ENCODE results near the gene SLC39A13. TPM values are rescaled to one million over a fixed set of nuclear protein-coding genes. Genes with fewer than 3 reads are reported as not detected.

The SLC39A13 gene
- total RNA-seq, 1 experiment from 2014 or later: 27.1 TPM

- no peaks in the 10 kb centered on the region for H3K4me1 Mint-ChIP-seq (ENCODE audit: low read depth, unreplicated experiment)
- TF ChIP-seq CTCF (IDR thresholded peaks at IDR 0.05; ENCODE audit: insufficient read depth in 1 of 2, low read depth in 1 of 2, low read length in 1 of 2, severe bottlenecking in 1 of 2, unreplicated experiment in 1 of 2): no peak
- peaks cover 6% of the 10 kb centered on the region for H3K27me3 Mint-ChIP-seq (ENCODE audit: insufficient read depth, unreplicated experiment)
- no TSS peak for BruUV-seq (replicated peaks)
- no peak overlapping the region for H3K4me3 Mint-ChIP-seq (ENCODE audit: unreplicated experiment)
- ChIA-PET CTCF (no interaction called here), POLR2A (no interaction called here)
- Histone ChIP-seq H3K4me1 (no peaks in the 10 kb centered on the region), H3K9me3 (no peaks in the 10 kb centered on the region), H3K36me3 (ENCODE audit: control insufficient read depth, insufficient read depth, low read length) (no peaks in the 10 kb centered on the region), H3K4me3 (ENCODE audit: low read depth, low read length) (no peak overlapping the region), H3K27me3 (replicated peaks; ENCODE audit: control insufficient read depth, insufficient read depth, low read length) (no peaks in the 10 kb centered on the region)
- intact Hi-C loops (cut with micrococcal nuclease; ENCODE audit: unreplicated experiment): no loop called here
- H3K9me3 Mint-ChIP-seq (ENCODE audit: unreplicated experiment): no peaks in the 10 kb centered on the region
- H3K27ac Mint-ChIP-seq (ENCODE audit: unreplicated experiment): no peak overlapping the region
- DNase-seq: no peak
- H3K36me3 Mint-ChIP-seq (ENCODE audit: insufficient read depth, unreplicated experiment): no peaks in the 10 kb centered on the region
Measured at GRCh38 chr11:47366020-47366490, 42.3 kb upstream of the SLC39A13 start.

DNA sequence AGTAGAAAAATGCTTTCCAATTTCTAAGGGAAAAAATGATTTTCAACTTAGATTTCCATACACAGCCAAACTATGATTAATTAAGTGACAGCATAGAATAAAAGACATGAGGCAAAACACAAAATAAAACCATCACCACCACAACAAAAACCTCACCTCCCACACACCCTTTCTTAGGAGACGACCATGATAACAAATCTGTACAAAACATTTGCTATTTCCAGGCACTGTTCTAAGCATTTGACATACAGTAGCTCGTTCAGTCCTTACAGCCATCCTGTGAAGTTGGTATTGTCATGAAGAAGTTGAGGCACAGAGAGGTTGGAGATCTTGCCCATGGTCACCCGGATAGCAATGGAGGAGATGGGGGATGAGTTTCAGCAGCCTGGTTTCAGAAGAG, 38.7 kb upstream of the SLC39A13 start:
- H3K27ac Mint-ChIP-seq (ENCODE audit: unreplicated experiment): no peak overlapping the region
- no peak overlapping the region for H3K4me3 Mint-ChIP-seq (ENCODE audit: unreplicated experiment)
- no TSS peak for BruUV-seq (replicated peaks)
- Histone ChIP-seq H3K9me3 (no peaks in the 10 kb centered on the region), H3K36me3 (ENCODE audit: control insufficient read depth, insufficient read depth, low read length) (no peaks in the 10 kb centered on the region), H3K27me3 (replicated peaks; ENCODE audit: control insufficient read depth, insufficient read depth, low read length) (no peaks in the 10 kb centered on the region), H3K4me1 (peaks cover 4% of the 10 kb centered on the region; the same call in 1 of the 2 replicates), H3K4me3 (ENCODE audit: low read depth, low read length) (no peak overlapping the region)
- DNase-seq: no peak
- peaks cover 7% of the 10 kb centered on the region for H3K4me1 Mint-ChIP-seq (ENCODE audit: low read depth, unreplicated experiment)
- H3K36me3 Mint-ChIP-seq (ENCODE audit: insufficient read depth, unreplicated experiment): no peaks in the 10 kb centered on the region
- POLR2A ChIA-PET: no interaction called here
- CTCF ChIA-PET: no interaction called here
- H3K27me3 Mint-ChIP-seq (ENCODE audit: insufficient read depth, unreplicated experiment): peaks cover 3% of the 10 kb centered on the region
- no peak for TF ChIP-seq CTCF (IDR thresholded peaks at IDR 0.05; ENCODE audit: insufficient read depth in 1 of 2, low read depth in 1 of 2, low read length in 1 of 2, severe bottlenecking in 1 of 2, unreplicated experiment in 1 of 2)
- no peaks in the 10 kb centered on the region for H3K9me3 Mint-ChIP-seq (ENCODE audit: unreplicated experiment)
- intact Hi-C loops (cut with micrococcal nuclease; ENCODE audit: unreplicated experiment): loop anchor here (10.0 kb wide), 1 partner anchor 485 kb away; no protein-coding TSS in a partner anchor

DNA sequence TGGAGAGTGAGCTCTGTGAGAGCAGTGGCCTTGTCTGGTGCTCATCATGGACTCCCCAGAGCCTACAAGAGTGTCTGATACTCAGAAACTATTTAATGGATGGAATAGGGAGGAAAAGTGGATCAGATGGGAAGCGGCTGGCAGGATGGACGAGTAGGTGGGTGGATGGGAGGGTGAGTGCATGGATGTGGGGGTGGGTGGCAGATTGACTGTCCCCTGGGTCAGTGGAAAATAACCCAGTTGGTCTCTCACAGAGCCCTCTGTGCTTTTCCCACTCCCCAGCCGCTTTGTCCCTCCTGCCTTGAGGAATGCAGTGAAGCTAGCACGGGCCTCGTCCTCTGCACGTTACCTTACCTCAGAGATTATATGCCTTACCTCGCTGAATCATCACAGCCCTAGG, 36.0 kb upstream of the SLC39A13 start:
- H3K36me3 Mint-ChIP-seq (ENCODE audit: insufficient read depth, unreplicated experiment): no peaks in the 10 kb centered on the region
- H3K36me3 ChIP-seq (ENCODE audit: control insufficient read depth, insufficient read depth, low read length): no peaks in the 10 kb centered on the region
- intact Hi-C loops (cut with micrococcal nuclease; ENCODE audit: unreplicated experiment): loop anchor here (10.0 kb wide), 1 partner anchor 482 kb away; no protein-coding TSS in a partner anchor
- ChIA-PET POLR2A (interaction anchor here (0.7 kb wide), 1 partner anchor 316 kb away, joined by 3 read pairs; no protein-coding TSS in a partner anchor), CTCF (interaction anchor here (0.7 kb wide), 1 partner anchor 9 kb away, joined by 3 read pairs; no protein-coding TSS in a partner anchor)
- no TSS peak for BruUV-seq (replicated peaks)
- no peaks in the 10 kb centered on the region for H3K9me3 Mint-ChIP-seq (ENCODE audit: unreplicated experiment)
- no peak for DNase-seq
- no peak overlapping the region for H3K4me3 Mint-ChIP-seq (ENCODE audit: unreplicated experiment)
- H3K27me3 Mint-ChIP-seq (ENCODE audit: insufficient read depth, unreplicated experiment): no peaks in the 10 kb centered on the region
- no peak overlapping the region for H3K27ac Mint-ChIP-seq (ENCODE audit: unreplicated experiment)
- peaks cover 7% of the 10 kb centered on the region for H3K4me1 Mint-ChIP-seq (ENCODE audit: low read depth, unreplicated experiment)
- no peaks in the 10 kb centered on the region for H3K27me3 ChIP-seq (replicated peaks; ENCODE audit: control insufficient read depth, insufficient read depth, low read length)
- peaks cover 4% of the 10 kb centered on the region; the same call in 1 of the 2 replicates for H3K4me1 ChIP-seq
- H3K9me3 ChIP-seq: no peaks in the 10 kb centered on the region
- no peak overlapping the region for H3K4me3 ChIP-seq (ENCODE audit: low read depth, low read length)
- TF ChIP-seq CTCF (IDR thresholded peaks at IDR 0.05; ENCODE audit: insufficient read depth in 1 of 2, low read depth in 1 of 2, low read length in 1 of 2, severe bottlenecking in 1 of 2, unreplicated experiment in 1 of 2): no peak

Measured in Caco-2 (cell line).